ENCODE measurements around the gene CKM. TPM values are rescaled to one million over a fixed set of nuclear protein-coding genes. Genes with fewer than 3 reads are reported as not detected.

CKM gene
- over 10,000 TPM; 18,507 to 37,792 (median 27,366) TPM for total RNA-seq

DNA sequence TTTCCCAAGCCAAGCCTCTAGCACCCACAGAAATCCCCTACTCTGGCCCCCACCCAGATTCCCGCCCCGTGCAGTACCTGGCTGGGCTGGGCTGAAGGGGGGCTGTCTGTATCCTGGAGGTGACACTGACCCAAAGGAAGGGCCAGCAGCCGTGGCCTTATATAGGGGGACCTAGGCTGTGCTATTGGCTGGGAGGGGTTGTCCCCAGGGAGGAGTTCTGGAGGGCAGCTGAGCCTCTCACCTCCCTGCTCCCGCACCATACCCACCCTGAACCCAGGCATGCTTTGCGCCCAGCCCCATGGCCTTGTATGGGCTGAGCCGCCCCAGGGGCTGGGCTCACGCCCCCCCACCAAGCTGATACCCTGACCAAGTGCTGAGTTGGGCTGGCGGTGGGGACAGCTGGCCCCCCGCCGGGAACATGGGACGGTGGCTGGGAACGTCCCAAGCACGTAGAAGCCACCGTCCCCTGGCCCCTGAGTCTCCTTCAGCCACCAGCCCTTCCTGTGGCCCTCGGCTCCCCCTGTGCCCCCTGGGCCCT is at the start of gene CKM:
Gene CKM, minus strand, starts transcription at position 132 of the 538 bp plus-strand sequence. CDS start 3,162 bp downstream, outside the sequence.
- Histone ChIP-seq H3K36me3 (peaks cover 0 to 14% of the 10 kb centered on the region in 2 donors), H3K9me3 (no peaks in the 10 kb centered on the region), H3K4me1 (peaks cover 47 to 67% of the 10 kb centered on the region in 2 donors), H3K27me3 (no peaks in the 10 kb centered on the region), H3K4me3 (peak within 1 kb of the TSS; percentile 45 to 76 (median 58)), H3K27ac (peak within 1 kb of the TSS; percentile 97 to 100 (median 100))
- peak; percentile 31 to 42 for ATAC-seq
- in situ Hi-C loops (cut with MboI; ENCODE audit: low sequenced_read_pairs in 4 of 4) (no loop called here), intact Hi-C loops (cut with DNase I; ENCODE audit: low total_unique reads) (loop anchor here (10.0 kb wide), 3 partner anchors 172 to 462 kb away; partner anchors contain the start of genes DMPK, PPM1N, PPP1R37 and RTN2)
- TF ChIP-seq POLR2A (IDR thresholded peaks at IDR 0.05), result peak; percentile 33 to 86
- TF ChIP-seq, protein P1, sequence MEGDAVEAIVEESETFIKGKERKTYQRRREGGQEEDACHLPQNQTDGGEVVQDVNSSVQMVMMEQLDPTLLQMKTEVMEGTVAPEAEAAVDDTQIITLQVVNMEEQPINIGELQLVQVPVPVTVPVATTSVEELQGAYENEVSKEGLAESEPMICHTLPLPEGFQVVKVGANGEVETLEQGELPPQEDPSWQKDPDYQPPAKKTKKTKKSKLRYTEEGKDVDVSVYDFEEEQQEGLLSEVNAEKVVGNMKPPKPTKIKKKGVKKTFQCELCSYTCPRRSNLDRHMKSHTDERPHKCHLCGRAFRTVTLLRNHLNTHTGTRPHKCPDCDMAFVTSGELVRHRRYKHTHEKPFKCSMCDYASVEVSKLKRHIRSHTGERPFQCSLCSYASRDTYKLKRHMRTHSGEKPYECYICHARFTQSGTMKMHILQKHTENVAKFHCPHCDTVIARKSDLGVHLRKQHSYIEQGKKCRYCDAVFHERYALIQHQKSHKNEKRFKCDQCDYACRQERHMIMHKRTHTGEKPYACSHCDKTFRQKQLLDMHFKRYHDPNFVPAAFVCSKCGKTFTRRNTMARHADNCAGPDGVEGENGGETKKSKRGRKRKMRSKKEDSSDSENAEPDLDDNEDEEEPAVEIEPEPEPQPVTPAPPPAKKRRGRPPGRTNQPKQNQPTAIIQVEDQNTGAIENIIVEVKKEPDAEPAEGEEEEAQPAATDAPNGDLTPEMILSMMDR (IDR thresholded peaks at IDR 0.05 in 4 of 5, conservative IDR thresholded peaks at IDR 0.05 in 1 of 5), result no peak
- peak; percentile 53 to 98 for DNase-seq

DNA sequence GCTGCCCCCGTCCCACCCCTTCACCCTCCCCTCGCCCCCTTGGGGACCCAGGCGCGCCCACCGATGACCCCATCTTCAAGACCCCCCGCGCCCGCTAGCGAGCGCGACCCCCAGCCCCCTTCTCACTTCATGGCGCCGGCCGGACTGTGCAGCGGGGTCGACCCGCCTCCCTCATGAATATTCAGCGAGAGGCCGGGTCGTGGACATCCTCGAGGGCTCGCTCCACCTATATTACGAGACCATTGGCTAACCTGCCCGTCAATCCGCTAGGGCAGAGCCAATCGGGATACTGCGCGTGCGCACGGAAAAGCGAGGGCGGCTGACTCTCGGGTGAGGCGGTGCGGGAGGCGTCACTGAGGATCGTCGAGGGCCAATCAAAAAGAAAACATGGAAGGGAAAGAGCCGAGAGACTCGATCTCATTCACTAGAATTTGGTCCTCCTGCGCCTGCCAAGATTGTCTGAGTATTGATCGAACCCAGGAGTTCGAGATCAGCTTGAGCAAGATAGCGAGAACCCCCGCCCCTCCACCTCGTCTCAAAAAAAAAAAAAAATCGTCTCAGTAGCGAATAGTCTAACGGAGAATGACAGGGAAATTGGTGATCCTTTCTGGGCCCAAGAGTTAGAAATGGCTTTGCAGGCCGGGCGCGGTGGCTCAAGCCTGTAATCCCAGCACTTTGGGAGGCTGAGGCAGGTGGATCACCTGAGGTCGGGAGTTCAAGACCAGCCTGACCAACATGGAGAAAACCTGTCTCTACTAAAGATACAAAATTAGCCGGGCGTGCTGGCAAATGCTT is 47.9 kb upstream of the CKM start, which contains the start of gene ERCC2:
Gene ERCC2, minus strand, starts transcription at position 164 of the 795 bp plus-strand sequence. Its CDS starts 33 bp downstream, at position 131.
- no peaks in the 10 kb centered on the region for H3K27me3 ChIP-seq
- H3K9me3 ChIP-seq, result no peaks in the 10 kb centered on the region
- in situ Hi-C loops (cut with MboI; ENCODE audit: low sequenced_read_pairs in 4 of 4) (no loop called here), intact Hi-C loops (cut with DNase I; ENCODE audit: low total_unique reads) (loop anchor here (2.0 kb wide), 1 partner anchor 34 kb away; the partner anchor contains the start of gene PPP1R13L)
- H3K27ac ChIP-seq, result peak within 1 kb of the TSS; percentile 76 to 87 (median 81)
- no peaks in the 10 kb centered on the region for H3K36me3 ChIP-seq
- peak within 1 kb of the TSS; percentile 74 to 98 (median 94) for H3K4me3 ChIP-seq
- TF ChIP-seq POLR2A (IDR thresholded peaks at IDR 0.05), result no peak
- TF ChIP-seq, protein P1 (IDR thresholded peaks at IDR 0.05 in 4 of 5, conservative IDR thresholded peaks at IDR 0.05 in 1 of 5), result no peak
- ATAC-seq (peak; percentile 100), DNase-seq (peak; percentile 98 to 99)
- H3K4me1 ChIP-seq, result peaks cover 0 to 15% of the 10 kb centered on the region in 2 donors

DNA sequence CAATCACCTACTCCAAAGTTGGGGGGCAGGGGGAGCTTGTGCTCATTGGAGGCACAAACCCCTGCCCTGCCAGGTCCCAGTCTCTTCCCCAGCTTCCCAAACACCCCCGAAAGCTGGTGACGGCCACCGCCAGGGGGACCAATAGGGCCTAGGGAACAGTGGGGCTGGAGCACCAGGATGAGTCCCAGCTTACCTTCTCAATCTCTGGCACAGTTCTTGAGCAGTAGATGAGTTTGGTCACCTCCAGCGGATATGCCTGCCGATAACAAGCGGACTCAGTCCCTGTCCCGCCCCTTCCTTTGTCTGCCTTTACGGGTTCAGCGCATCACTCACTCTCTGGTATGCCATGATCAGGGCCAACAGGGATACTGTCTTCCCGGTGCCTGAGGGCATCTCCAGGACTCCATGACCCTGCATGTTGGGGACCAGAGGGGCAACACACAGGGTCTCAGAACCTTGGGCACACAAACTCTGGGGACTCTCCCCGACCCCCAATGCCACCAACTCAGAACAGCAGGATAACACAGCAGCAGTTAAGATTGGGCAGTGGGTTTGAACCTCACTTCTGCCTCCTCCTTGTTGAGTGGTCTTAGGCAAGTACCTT is 46.2 kb upstream of the CKM start:
- no peak overlapping the region for H3K4me3 ChIP-seq
- in situ Hi-C loops (cut with MboI; ENCODE audit: low sequenced_read_pairs in 4 of 4), result no loop called here
- peaks cover 0 to 15% of the 10 kb centered on the region in 2 donors for H3K4me1 ChIP-seq
- H3K27me3 ChIP-seq, result no peaks in the 10 kb centered on the region
- H3K9me3 ChIP-seq, result no peaks in the 10 kb centered on the region
- no peak for TF ChIP-seq POLR2A (IDR thresholded peaks at IDR 0.05)
- TF ChIP-seq, protein P1 (IDR thresholded peaks at IDR 0.05 in 4 of 5, conservative IDR thresholded peaks at IDR 0.05 in 1 of 5), result no peak
- intact Hi-C loops (cut with DNase I; ENCODE audit: low total_unique reads), result no loop called here
- ATAC-seq, result no peak
- DNase-seq, result no peak
- H3K27ac ChIP-seq, result no peak overlapping the region
- peaks cover 0 to 10% of the 10 kb centered on the region in 2 donors for H3K36me3 ChIP-seq

DNA sequence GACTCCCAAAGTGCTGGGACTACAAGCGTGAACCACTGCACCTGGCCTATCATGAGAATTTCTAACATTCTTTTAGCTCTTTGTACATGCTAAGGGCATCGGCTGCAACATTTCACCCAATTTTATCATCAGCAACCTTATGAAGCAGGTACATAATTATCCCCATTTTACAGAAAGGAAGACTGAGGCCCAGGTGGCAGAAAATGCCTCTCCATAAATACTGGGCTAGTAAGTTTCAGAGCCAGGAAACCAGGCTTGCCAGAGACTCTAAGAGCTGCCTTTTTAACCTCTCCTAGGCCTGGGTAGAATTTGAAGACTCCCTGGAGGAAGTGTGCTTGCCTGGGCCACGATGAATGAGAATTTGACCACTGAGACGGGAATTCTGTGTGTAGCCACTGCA is 45.5 kb upstream of the CKM start:
- Histone ChIP-seq H3K27me3 (no peaks in the 10 kb centered on the region), H3K9me3 (no peaks in the 10 kb centered on the region), H3K4me3 (no peak overlapping the region), H3K4me1 (peaks cover 0 to 15% of the 10 kb centered on the region in 2 donors), H3K27ac (no peak overlapping the region), H3K36me3 (peaks cover 0 to 10% of the 10 kb centered on the region in 2 donors)
- intact Hi-C loops (cut with DNase I; ENCODE audit: low total_unique reads) (no loop called here), in situ Hi-C loops (cut with MboI; ENCODE audit: low sequenced_read_pairs in 4 of 4) (no loop called here)
- TF ChIP-seq, protein P1 (IDR thresholded peaks at IDR 0.05 in 4 of 5, conservative IDR thresholded peaks at IDR 0.05 in 1 of 5), result no peak
- no peak for TF ChIP-seq POLR2A (IDR thresholded peaks at IDR 0.05)
- DNase-seq (no peak), ATAC-seq (no peak)
